GM10266 (cell line): ENCODE results near the gene XYLT2.
"Not testable (repeated sequence)": the region's sequence is repeated elsewhere in the genome, so short reads cannot be mapped to it uniquely, and the experiment has no call there.

Experiments used
- DNase-seq: peaks from one replicate; pipeline ENCODE4 v3.0.0; 2012; ENCODE audit errors: extremely low spot score
- CTCF ChIP-seq: IDR thresholded peaks from 2 replicates; pipeline ENCODE4 v1.5.1; 2012; ENCODE audit warnings: mild to moderate bottlenecking, low read depth; ENCODE audit not compliant: control insufficient read depth, insufficient read depth; ENCODE audit errors: missing control alignments

Gene XYLT2

DNA sequence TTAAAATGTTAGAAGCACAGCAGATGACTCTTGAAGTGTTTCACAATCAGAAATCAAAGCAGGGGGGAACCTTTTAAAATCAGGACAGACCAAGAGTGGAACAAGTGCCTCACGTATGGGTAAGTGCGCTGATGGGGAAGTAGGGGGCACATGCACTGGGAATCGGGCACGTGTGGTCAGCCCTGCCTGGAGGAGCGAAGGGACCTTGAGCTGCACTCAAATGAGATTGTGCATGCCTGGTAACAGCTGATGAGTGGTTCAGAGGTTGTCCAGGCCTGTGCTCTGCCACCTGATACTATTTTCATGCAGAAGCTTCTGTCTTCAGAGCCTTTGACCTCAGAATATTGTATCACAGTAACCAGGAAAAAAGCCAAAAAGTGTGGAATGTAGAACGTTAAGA lies 13.7 kb upstream of the XYLT2 start:
- TF ChIP-seq CTCF: no peak
- DNase-seq: no peak

DNA sequence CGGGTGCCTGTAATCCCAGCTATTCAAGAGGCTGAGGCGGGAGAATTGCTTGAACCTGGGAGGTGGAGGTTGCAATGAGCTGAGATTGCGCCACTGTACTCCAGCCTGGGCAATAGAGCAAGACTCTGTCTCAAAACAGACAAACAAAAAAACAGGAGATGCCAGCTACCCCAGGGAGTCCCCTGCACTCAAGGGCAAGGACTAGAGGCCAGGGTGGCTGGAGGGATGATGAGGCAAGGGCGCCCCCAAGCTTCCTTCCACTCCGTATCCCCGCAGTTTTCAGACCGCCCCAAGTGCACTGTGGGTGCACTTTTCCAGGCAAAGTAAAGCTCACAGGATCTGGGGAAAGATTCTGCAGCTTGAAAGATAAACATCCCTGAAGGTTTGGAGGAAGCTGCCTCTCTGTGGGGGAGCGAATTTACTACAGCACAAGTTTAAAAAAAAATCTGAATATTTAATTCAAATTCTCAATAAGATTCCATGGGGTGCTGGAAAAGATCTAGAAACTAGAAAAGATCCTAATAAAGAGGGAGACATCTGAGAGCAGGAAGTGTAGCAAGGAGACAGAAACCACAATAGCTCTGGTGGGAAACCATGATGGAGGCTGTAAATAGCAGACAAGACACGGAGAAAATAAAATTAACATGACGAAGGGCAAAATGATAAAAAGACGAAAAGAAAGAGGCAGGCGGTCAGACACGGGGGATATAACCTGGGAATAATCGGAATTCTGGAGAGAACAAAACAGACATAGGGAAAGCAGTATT lies 12.5 kb upstream of the XYLT2 start:
- peak; percentile 19 for TF ChIP-seq CTCF
- not testable (repeated sequence) for DNase-seq

DNA sequence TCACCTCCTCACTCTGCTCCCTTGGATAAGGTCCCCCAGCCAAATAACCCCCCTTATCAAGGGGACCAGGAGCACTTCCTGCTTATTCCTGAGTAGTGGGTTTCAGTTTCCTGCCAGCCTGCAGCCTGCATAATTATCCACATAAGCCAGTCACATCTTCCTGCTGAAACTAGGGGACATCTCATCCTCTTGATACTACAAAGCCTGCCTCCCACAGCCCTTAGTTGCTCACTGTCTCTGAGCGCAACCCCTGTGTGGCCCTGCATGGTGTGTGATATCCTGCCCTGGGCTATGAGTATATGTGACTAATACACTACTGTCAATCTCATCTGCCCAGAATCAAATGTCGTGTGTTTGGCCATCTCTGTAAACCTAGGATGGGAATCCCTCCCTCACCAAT lies 8.0 kb upstream of the XYLT2 start:
- no peak for DNase-seq
- TF ChIP-seq CTCF: no peak

GRCh38 chr17:50338645-50339044 lies 7.3 kb upstream of the XYLT2 start:
- no peak for TF ChIP-seq CTCF
- no peak for DNase-seq

DNA sequence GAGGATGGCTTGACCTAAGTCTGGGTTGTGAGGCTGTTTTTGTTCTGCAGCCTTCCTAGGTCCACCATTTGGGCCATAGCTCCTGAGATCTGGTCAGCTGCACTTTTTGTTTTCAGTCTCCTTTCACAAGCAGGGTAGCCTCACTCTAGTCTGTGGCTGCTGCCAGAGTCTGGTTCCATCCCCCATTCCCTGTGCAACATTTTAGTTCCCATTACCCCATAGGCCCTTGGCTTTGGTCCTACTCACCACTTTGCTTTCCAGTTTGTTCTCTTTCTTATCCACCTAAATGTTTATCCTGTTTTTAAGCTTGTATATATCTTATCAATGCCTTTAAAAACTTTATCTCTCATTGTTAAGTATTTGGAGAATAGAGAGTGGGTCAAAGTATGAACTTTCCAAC lies 6.5 kb upstream of the XYLT2 start:
- DNase-seq: no peak
- no peak for TF ChIP-seq CTCF

DNA sequence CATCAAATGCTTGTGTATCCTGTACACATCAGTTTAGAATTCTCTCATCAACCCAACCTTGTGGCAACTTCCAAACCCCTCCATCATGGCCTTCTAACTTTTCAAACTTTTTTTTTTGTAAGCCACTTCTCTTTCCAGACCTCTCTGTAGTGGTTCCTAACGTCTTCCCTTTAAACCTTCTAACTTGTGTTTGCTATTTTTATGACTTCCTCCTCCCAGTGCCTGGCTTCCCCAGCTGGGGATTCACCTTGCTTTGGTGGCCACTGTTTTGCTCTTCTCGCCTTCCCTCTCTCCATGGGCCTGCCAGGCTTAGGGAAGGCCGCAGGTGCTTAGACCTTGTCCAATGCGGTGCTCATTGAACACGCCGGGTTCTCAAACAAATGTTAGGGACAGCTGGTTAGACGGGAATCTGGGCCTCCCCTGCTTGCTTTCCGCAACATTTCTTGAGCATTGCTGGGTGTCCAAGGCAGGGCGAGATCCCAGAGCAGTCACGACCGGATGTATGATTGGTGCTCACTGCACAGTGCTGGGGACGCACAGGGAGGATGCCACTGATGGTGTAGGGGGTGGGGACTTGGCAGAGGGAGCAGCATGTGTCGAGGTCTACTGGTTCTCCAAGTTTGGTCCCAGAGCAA lies 1.1 kb upstream of the XYLT2 start:
- TF ChIP-seq CTCF: no peak
- DNase-seq: peak; percentile 24
